IPS-15b (cell line): ENCODE measurements around the gene PTGIS.

ENCODE experiments used
- H3K27me3 ChIP-seq: one replicate; pipeline ENCODE4 v1.6.1; 2013; ENCODE audit warnings: low read length; ENCODE audit not compliant: control insufficient read depth, insufficient read depth
- H3K36me3 ChIP-seq: one replicate; pipeline ENCODE4 v1.6.1; 2013; ENCODE audit warnings: low read length; ENCODE audit not compliant: control insufficient read depth, insufficient read depth
- H3K4me1 ChIP-seq: one replicate; pipeline ENCODE4 v1.6.1; 2013; ENCODE audit warnings: mild to moderate bottlenecking, low read length; ENCODE audit not compliant: control insufficient read depth, insufficient read depth
- H3K4me3 ChIP-seq: one replicate; pipeline ENCODE4 v1.5.1; 2013; ENCODE audit warnings: low read depth, low read length
- H3K9ac ChIP-seq: one replicate; pipeline ENCODE4 v1.6.1; 2013; ENCODE audit warnings: low read depth, mild to moderate bottlenecking, low read length
- H3K9me3 ChIP-seq: one replicate; pipeline ENCODE4 v1.6.1; 2013; ENCODE audit warnings: mild to moderate bottlenecking, low read length; ENCODE audit not compliant: control insufficient read depth, insufficient read depth

Gene PTGIS

DNA sequence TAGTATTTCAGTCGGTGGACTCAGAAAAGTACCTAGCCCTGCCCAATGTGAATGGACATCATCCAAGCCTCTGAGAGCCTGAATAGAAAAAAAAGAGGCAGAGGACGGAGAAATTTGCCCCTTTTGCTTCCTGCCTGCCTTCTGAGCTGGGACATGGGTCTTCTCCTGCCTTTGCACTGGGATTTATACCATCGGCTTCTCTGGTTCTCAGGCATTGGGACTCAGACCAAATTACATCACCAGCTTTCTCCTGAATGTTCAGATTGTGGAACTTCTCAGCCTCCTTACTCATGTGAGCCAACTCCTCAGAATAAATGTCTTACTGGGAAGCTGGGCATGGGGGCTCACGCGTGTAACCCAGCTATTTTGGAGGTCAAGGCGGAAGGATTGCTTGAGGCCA, 105.3 kb downstream of the PTGIS start:
- no peaks in the 10 kb centered on the region for H3K36me3 ChIP-seq
- H3K9me3 ChIP-seq: no peaks in the 10 kb centered on the region
- no peaks in the 10 kb centered on the region for H3K4me1 ChIP-seq
- no peak overlapping the region for H3K4me3 ChIP-seq
- no peaks in the 10 kb centered on the region for H3K27me3 ChIP-seq
- H3K9ac ChIP-seq: no peak overlapping the region

DNA sequence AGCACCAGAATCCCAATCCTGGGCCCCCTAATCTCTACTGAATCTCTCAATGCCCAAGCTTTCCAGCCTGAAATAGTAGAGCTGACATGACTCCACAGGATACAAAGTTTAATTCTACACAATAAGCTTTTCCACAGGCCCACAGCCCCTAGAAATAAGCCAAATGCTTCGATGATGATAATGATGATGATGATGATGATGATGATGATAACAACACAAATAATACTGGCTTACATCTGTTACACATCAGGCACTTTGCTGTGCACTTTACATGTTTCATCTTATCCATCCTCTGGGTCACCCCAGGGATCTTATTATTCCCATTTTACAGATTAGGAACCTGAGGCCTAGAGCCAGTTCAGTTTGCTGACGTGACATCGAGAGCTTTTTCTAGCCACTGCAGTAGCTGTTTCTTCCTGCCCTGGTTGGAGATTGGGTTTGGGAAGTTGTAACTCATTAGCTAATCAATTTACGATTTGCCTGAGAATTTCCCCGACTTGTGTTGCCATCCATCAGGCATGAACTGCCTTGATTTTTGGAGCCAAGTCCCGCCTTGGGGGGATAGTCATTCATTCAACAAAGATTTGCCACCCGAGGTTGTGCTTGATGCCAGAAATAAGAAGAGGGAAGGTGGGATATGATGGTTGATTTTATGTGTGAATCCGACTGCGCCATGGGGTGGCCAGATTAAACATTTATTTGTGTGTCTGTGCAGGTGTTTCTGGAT, 105.9 kb downstream of the PTGIS start:
- Histone ChIP-seq H3K4me3 (no peak overlapping the region), H3K9ac (no peak overlapping the region), H3K9me3 (no peaks in the 10 kb centered on the region), H3K36me3 (no peaks in the 10 kb centered on the region), H3K27me3 (no peaks in the 10 kb centered on the region), H3K4me1 (no peaks in the 10 kb centered on the region)

DNA sequence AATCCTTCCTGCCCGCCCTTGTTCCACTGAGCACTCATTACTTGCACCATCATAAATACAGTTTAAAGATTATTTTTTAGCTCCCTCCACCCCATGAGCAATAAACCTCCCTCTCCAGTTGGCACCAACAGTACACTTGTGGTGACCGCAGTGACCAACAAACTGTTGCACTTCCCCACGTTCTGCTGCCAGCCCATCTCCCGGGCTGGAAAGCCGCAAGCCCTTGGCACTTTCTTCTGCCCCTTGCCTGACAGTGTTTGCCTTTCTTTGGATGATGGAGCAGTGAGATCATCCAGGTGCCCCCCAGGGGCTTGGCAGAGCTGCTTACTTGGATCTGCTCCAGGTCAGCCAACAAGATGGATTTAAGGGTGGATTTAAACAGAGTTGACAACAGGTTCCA, 107.0 kb downstream of the PTGIS start:
- Histone ChIP-seq H3K9me3 (no peaks in the 10 kb centered on the region), H3K9ac (no peak overlapping the region), H3K27me3 (no peaks in the 10 kb centered on the region), H3K36me3 (no peaks in the 10 kb centered on the region), H3K4me3 (no peak overlapping the region), H3K4me1 (no peaks in the 10 kb centered on the region)

DNA sequence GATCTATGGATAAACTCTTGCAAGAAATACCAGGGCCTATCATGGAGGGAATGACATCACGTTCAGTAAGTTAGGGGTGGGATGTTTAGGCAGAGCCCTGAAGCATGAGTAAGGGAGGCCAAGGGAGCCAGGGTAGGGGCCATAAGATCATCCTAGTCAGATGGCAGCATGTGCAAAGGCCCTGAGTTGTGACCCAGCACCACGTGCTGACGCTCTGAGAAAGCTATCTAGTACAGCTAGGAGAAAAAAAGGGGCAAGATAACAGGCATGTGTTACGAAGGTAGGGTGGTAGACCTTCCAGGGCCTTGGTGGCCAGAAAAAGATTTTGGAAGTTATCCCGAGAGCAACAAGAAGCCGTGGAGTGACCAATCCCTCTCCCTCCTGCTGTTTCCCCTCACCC, 107.8 kb downstream of the PTGIS start:
- Histone ChIP-seq H3K27me3 (no peaks in the 10 kb centered on the region), H3K4me3 (no peak overlapping the region), H3K9me3 (no peaks in the 10 kb centered on the region), H3K4me1 (no peaks in the 10 kb centered on the region), H3K36me3 (no peaks in the 10 kb centered on the region), H3K9ac (no peak overlapping the region)

DNA sequence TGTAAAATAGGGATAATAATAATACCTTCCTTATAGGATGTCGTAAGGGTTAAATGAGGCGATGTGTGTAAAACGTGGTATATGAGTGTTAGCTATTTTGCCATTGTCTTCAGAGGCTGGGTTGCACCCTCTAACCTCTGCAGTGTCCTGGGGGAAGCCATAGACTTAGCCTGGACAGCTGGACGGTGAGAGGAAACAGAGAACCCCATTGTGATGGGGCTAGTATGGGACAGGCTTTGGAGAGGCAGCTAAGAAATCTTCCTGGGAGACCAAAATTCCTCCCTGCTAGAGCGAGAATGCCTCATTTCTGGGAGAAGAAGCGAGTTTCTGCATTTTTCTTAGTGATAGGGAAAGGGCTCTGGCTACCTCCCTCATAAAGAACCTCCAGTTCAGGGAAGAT, 108.3 kb downstream of the PTGIS start:
- Histone ChIP-seq H3K4me1 (no peaks in the 10 kb centered on the region), H3K36me3 (no peaks in the 10 kb centered on the region), H3K27me3 (no peaks in the 10 kb centered on the region), H3K4me3 (no peak overlapping the region), H3K9me3 (no peaks in the 10 kb centered on the region), H3K9ac (no peak overlapping the region)

DNA sequence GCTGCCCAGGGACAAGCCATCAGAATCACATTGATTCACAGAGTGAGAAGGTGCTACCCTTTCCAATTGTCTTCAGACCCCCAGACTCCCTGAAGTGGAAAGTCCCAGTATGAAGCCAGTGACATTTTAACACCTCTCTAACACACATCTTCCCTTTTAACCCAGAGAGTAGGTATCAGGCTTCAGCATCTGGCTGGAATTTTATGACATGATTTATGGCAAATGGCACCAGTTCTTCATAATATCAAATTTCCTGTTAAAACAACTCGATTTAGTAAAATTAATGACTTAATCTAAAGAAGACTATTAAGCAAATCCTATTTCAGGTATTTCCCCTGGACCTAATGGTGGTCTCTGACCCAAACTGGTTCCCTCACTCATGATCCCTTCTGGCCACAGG, 110.5 kb downstream of the PTGIS start:
- Histone ChIP-seq H3K4me1 (no peaks in the 10 kb centered on the region), H3K36me3 (no peaks in the 10 kb centered on the region), H3K9ac (no peak overlapping the region), H3K27me3 (no peaks in the 10 kb centered on the region), H3K4me3 (no peak overlapping the region), H3K9me3 (no peaks in the 10 kb centered on the region)

DNA sequence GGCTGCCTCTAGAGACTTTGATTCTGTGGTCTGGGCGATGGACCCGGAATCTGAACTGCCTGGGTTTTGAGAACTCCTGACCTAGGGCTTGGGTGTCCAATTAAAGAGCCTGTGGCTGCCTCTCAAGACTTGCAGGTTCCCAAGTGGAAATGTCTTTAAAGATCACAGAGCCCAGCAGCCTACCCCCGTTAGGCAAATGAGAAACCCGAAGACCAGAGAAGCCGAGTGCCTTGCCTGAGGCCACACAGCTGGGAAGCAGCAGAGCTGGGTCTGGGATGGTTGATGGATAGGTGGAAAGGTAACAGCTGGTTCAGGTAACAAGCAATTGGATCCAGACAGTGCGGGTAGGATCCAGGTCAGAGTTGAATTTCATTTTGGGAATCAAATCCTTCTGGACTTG, 111.3 kb downstream of the PTGIS start:
- Histone ChIP-seq H3K36me3 (no peaks in the 10 kb centered on the region), H3K9ac (no peak overlapping the region), H3K9me3 (no peaks in the 10 kb centered on the region), H3K27me3 (no peaks in the 10 kb centered on the region), H3K4me3 (no peak overlapping the region), H3K4me1 (no peaks in the 10 kb centered on the region)

DNA sequence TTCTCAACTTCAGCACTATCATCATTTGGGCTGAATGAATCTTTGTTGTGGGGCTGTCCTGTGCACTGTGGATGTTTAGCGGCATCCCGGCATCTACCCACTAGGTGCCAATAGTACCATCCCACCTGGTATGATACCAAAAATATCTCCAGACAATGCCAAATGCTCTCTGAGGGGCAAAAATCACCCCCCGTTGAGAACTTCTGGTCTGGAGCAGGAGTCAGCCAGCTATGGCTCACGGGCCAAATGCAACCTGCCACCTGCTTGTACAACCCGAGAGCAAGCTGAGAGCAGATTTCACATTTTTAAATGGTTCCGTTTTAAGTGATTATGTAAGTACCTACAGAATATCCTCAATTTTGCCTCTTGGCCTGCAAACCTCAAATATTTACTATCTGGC, 112.2 kb downstream of the PTGIS start:
- no peak overlapping the region for H3K4me3 ChIP-seq
- H3K4me1 ChIP-seq: no peaks in the 10 kb centered on the region
- no peaks in the 10 kb centered on the region for H3K36me3 ChIP-seq
- no peak overlapping the region for H3K9ac ChIP-seq
- H3K27me3 ChIP-seq: no peaks in the 10 kb centered on the region
- no peaks in the 10 kb centered on the region for H3K9me3 ChIP-seq
